Natural killer cell treated with Interleukin-12 subunit alpha and Interleukin-12 subunit beta and Interleukin-15 and Interleukin-18, amount 100 ng/mL, for 72 hours (primary cell): ENCODE results near the gene SPATA13. TPM values are rescaled to one million over a fixed set of nuclear protein-coding genes. Genes with fewer than 3 reads are reported as not detected.

Source experiments
- ATAC-seq, 2 donors: fragments of 150-1000 bp; cut with Tn5 transposase in 1 of 2; sonication (Bioruptor Pico), chemical (Tn5 transposase) in 1 of 2; 2 replicates each; pipeline ENCODE4 v1.10.0; 2021
- DNase-seq: peaks from one replicate; pipeline ENCODE4 v3.0.0; 2022; ENCODE audit warnings: low spot score
- H3K27ac Mint-ChIP-seq, 2 donors: 1 replicate in 1 of 2; 2 replicates in 1 of 2; pipeline ENCODE4 v1.8.0; 2022; ENCODE audit warnings: mixed read lengths in 2 of 2, mild to moderate bottlenecking in 1 of 2, moderate library complexity in 1 of 2
- H3K27me3 Mint-ChIP-seq, 2 donors: 1 replicate in 1 of 2; 2 replicates in 1 of 2; pipeline ENCODE4 v1.8.0; 2022; ENCODE audit warnings: mixed read lengths in 2 of 2
- H3K36me3 Mint-ChIP-seq: one replicate; pipeline ENCODE4 v1.8.0; 2022; ENCODE audit warnings: mixed read lengths
- H3K4me1 Mint-ChIP-seq, 2 donors: 1 replicate in 1 of 2; 2 replicates in 1 of 2; pipeline ENCODE4 v1.8.0; 2022; ENCODE audit warnings: low read depth in 2 of 2, mixed read lengths in 2 of 2, mild to moderate bottlenecking in 1 of 2
- H3K4me3 Mint-ChIP-seq: one replicate; pipeline ENCODE4 v1.8.0; 2022; ENCODE audit warnings: mixed read lengths
- H3K9me3 Mint-ChIP-seq: 2 replicates; pipeline ENCODE4 v1.8.0; 2022; ENCODE audit warnings: mixed read lengths
- total RNA-seq, 2 donors: library from RNA; stranded (reverse); gene quantifications; one replicate each; pipeline ENCODE4 v1.2.3, GENCODE V29; 2022

The SPATA13 gene
- total RNA-seq, 2 donors from 2014 or later: 81.6 to 107 TPM

DNA sequence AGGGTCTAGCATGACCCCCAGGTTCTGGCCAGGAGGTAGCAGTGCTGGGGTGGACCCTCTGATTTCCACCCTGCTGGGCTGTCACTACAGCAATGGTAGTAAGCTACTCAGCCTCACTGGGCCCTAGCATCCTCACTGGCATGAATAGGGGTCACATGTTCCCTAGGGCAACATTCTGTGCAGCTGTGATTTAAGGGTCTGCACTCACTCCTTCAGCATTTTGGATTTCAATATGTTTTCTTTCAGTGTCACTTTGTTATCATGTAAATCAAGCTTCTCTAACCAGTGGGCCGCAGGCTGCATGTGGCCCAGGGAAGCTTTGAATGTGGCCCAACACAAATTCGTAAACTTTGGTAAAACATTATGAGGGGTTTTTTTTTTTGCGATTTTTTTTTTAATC lies 57.8 kb downstream of the SPATA13 start:
- ATAC-seq (no peak), DNase-seq (no peak)
- Mint-ChIP-seq H3K27ac (no peak overlapping the region), H3K27me3 (no peaks in the 10 kb centered on the region), H3K9me3 (no peaks in the 10 kb centered on the region), H3K4me1 (peaks cover 20 to 21% of the 10 kb centered on the region in 2 donors), H3K4me3 (no peak overlapping the region), H3K36me3 (no peaks in the 10 kb centered on the region)

DNA sequence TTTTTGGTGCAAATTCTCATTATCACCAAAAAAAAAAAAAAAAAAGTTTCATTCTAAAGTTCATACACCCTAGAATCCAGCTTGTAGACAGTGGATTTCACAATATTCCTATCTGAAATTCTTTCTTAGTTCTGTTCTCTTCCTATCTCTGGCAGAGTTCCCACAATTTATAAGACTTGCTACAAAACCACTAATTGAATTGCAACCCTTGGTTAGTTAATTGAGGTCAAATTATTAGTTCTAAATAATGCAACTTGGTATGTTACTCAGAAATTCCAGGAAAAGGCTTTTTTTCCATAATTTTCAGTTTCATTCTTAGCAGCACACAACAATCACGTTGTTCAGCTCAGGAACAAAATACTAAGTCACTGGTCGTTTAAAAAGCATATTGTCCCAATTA lies 58.5 kb downstream of the SPATA13 start:
- Mint-ChIP-seq H3K27me3 (no peaks in the 10 kb centered on the region), H3K9me3 (no peaks in the 10 kb centered on the region), H3K4me1 (peaks cover 20 to 22% of the 10 kb centered on the region in 2 donors), H3K4me3 (no peak overlapping the region), H3K36me3 (no peaks in the 10 kb centered on the region), H3K27ac (no peak overlapping the region)
- ATAC-seq (no peak), DNase-seq (no peak)

DNA sequence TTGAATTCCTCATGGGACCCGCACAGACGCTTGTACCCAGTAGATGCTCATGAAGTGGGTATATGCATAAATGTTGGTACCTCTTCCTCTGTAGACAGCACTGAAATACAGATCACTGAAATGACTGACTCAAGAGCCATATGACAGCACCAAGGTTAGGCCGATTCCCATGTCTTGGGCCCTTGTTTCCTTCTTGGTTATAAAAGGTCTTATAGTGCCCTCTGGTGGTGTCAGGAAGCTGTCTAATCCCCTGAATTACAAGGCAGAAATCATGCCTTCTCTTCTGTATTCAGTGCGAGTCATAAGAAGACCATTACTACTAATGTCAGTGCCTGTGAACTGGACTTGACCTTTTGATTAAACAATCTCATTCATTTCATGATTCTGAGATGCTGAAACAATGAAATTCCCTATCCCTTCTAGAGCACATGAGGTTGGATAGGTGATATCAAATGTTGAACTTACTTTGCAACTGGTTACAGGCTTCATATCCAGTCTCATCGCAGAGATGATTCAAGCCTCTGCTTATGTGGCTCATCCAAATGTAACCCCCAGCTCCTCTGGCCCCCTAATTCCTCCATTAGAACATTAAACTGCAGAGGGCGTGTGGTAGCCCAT lies 59.7 kb downstream of the SPATA13 start:
- H3K9me3 Mint-ChIP-seq: no peaks in the 10 kb centered on the region
- H3K4me3 Mint-ChIP-seq: no peak overlapping the region
- H3K4me1 Mint-ChIP-seq: peaks cover 32 to 34% of the 10 kb centered on the region in 2 donors
- peak; percentile 65 for DNase-seq
- H3K27me3 Mint-ChIP-seq: no peaks in the 10 kb centered on the region
- H3K27ac Mint-ChIP-seq: peak overlapping the region in 1 of 2 donors; percentile 2
- no peaks in the 10 kb centered on the region for H3K36me3 Mint-ChIP-seq
- peak; percentile 80 to 85 for ATAC-seq

DNA sequence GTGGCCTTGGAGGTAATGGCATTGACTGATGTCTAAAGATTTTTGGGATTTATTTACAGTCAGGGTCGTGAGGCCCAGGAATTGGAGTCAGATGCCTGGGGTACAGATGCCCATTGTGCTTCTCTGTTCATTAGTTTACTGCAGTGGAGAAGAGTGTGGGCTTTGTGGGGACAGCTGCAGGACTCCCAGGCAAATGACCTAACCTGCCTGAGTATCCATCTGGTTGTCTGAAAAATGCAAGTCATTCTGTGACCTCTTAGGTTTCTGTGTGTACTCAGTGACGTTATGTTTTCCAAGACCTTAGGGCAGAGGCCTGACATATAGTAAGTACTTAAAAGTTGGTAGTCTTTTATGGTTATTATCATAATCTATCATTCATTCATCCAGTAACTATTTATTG lies 60.5 kb downstream of the SPATA13 start:
- H3K9me3 Mint-ChIP-seq: no peaks in the 10 kb centered on the region
- H3K4me3 Mint-ChIP-seq: no peak overlapping the region
- no peaks in the 10 kb centered on the region for H3K36me3 Mint-ChIP-seq
- no peaks in the 10 kb centered on the region for H3K27me3 Mint-ChIP-seq
- peaks cover 32 to 34% of the 10 kb centered on the region in 2 donors for H3K4me1 Mint-ChIP-seq
- H3K27ac Mint-ChIP-seq: no peak overlapping the region
- DNase-seq: no peak
- ATAC-seq: no peak

DNA sequence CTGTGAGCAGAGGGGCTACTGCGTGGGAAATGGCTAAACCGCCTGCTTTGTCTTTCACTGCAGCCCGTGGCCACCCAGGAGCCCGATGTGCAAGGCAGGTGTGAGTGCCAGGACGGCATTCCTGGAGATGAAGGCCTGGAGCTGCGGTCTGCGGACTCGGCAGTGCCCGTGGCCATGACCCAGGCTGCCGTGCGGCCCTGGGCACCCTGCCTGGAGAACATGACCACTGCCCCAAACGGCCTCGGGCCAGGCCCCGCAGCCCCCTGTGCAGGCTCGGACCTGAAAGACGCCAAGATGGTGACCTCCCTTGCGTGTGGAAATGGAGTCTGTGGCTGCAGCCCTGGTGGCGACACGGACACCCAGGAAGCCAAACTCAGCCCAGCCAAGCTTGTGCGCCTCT lies 62.2 kb downstream of the SPATA13 start:
- H3K27ac Mint-ChIP-seq: no peak overlapping the region
- no peaks in the 10 kb centered on the region for H3K27me3 Mint-ChIP-seq
- no peaks in the 10 kb centered on the region for H3K36me3 Mint-ChIP-seq
- DNase-seq (no peak), ATAC-seq (no peak)
- no peaks in the 10 kb centered on the region for H3K9me3 Mint-ChIP-seq
- no peak overlapping the region for H3K4me3 Mint-ChIP-seq
- H3K4me1 Mint-ChIP-seq: peaks cover 19 to 21% of the 10 kb centered on the region in 2 donors

GRCh38 chr13:24223341-24224231 lies 63.1 kb downstream of the SPATA13 start:
- Mint-ChIP-seq H3K36me3 (no peaks in the 10 kb centered on the region), H3K27ac (peak overlapping the region in 1 of 2 donors; percentile 27), H3K4me1 (peaks cover 16 to 18% of the 10 kb centered on the region in 2 donors), H3K9me3 (no peaks in the 10 kb centered on the region), H3K27me3 (no peaks in the 10 kb centered on the region), H3K4me3 (peak overlapping the region; percentile 64)
- ATAC-seq: no peak
- no peak for DNase-seq

DNA sequence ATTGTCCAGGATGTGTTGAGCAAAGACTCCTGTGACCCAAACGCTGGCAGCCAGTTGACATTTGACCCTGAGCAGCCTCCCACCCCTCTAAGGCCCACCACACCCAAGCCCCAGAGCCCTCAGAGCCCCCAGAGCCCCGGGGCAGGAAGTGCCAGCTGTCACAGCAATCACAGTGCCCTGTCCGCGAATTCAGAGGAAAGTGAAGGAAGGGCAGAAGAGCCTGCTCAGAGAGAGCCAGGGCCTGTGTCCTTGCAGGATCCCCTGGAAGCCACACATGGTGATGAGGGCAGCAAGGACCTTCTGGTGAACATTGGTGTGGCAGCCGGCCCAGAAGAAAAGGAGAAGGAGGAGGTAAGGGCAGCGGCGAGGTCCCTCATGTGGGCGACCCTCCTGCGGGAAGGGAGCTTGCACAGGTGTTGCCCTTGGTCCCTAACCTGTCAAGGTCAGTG lies 63.7 kb downstream of the SPATA13 start:
- Mint-ChIP-seq H3K9me3 (no peaks in the 10 kb centered on the region), H3K36me3 (no peaks in the 10 kb centered on the region), H3K27ac (peak overlapping the region in 1 of 2 donors; percentile 27), H3K4me3 (peak overlapping the region; percentile 64), H3K27me3 (no peaks in the 10 kb centered on the region), H3K4me1 (peaks cover 17 to 21% of the 10 kb centered on the region in 2 donors)
- ATAC-seq (peak in 1 of 2 donors; percentile 31), DNase-seq (no peak)

- no peak for ATAC-seq
- Mint-ChIP-seq H3K27me3 (no peaks in the 10 kb centered on the region), H3K9me3 (no peaks in the 10 kb centered on the region), H3K36me3 (no peaks in the 10 kb centered on the region), H3K27ac (no peak overlapping the region), H3K4me3 (peak overlapping the region; percentile 64), H3K4me1 (peaks cover 23 to 25% of the 10 kb centered on the region in 2 donors)
- DNase-seq: no peak
Measured at GRCh38 chr13:24225062-24225461, 64.5 kb downstream of the SPATA13 start.

DNA sequence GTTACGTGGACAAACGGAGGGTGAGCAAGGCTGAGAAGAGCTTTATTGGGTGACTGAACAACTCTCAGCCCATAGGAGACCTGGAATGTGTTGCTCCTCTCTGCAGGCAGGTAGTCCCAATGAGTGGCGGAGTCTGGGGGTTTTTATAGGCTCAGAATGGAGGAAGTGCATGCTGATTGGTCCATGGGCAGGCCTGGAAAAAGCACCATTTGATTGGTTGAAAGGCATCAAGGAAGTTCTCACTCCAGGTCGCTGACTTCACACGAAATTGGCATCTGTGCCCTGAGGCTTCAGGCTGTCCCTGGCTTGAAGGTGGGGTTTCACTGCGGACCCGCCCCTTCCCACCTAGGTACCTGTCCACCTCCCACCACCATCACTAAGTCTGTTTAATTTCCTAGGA lies 65.4 kb downstream of the SPATA13 start:
- no peak overlapping the region for H3K27ac Mint-ChIP-seq
- no peak overlapping the region for H3K4me3 Mint-ChIP-seq
- H3K36me3 Mint-ChIP-seq: no peaks in the 10 kb centered on the region
- no peaks in the 10 kb centered on the region for H3K27me3 Mint-ChIP-seq
- H3K4me1 Mint-ChIP-seq: peaks cover 29 to 32% of the 10 kb centered on the region in 2 donors
- no peaks in the 10 kb centered on the region for H3K9me3 Mint-ChIP-seq
- no peak for ATAC-seq
- DNase-seq: no peak

GRCh38 chr13:24226762-24227161 lies 66.2 kb downstream of the SPATA13 start:
- H3K9me3 Mint-ChIP-seq: no peaks in the 10 kb centered on the region
- no peak overlapping the region for H3K27ac Mint-ChIP-seq
- ATAC-seq: no peak
- no peak for DNase-seq
- no peaks in the 10 kb centered on the region for H3K36me3 Mint-ChIP-seq
- peaks cover 38 to 40% of the 10 kb centered on the region in 2 donors for H3K4me1 Mint-ChIP-seq
- H3K4me3 Mint-ChIP-seq: no peak overlapping the region
- no peaks in the 10 kb centered on the region for H3K27me3 Mint-ChIP-seq

- no peak overlapping the region for H3K4me3 Mint-ChIP-seq
- H3K9me3 Mint-ChIP-seq: no peaks in the 10 kb centered on the region
- H3K27me3 Mint-ChIP-seq: no peaks in the 10 kb centered on the region
- ATAC-seq: no peak
- no peak overlapping the region for H3K27ac Mint-ChIP-seq
- peaks cover 41 to 44% of the 10 kb centered on the region in 2 donors for H3K4me1 Mint-ChIP-seq
- no peaks in the 10 kb centered on the region for H3K36me3 Mint-ChIP-seq
- no peak for DNase-seq
Measured at GRCh38 chr13:24228852-24229458, 68.4 kb downstream of the SPATA13 start.

GRCh38 chr13:24230428-24231072 lies 70.0 kb downstream of the SPATA13 start:
- no peaks in the 10 kb centered on the region for H3K36me3 Mint-ChIP-seq
- H3K9me3 Mint-ChIP-seq: no peaks in the 10 kb centered on the region
- H3K4me3 Mint-ChIP-seq: peak overlapping the region; percentile 50
- H3K27me3 Mint-ChIP-seq: no peaks in the 10 kb centered on the region
- peak overlapping the region; percentile 5 to 42 for H3K27ac Mint-ChIP-seq
- peak; percentile 72 to 75 for ATAC-seq
- H3K4me1 Mint-ChIP-seq: peaks cover 32 to 36% of the 10 kb centered on the region in 2 donors
- no peak for DNase-seq

DNA sequence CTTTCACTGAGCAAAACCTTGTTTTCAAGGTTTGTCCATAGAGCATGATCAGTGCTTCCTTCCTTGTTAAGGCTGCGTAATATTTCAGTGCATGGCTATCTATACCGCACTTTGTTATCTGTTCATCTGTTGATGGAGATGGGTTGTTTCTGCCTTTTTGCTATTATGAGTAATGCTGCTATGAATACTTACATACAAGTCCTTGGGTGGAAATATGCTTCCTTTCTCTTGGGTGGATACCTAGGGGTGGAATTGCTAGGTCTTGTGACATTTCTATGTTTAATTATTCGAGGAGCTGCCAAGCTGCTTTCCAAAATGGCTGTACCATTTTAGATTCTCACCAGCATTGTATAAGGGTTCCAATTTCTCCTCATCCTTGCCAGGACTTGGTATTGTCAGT lies 70.9 kb downstream of the SPATA13 start:
- H3K9me3 Mint-ChIP-seq: no peaks in the 10 kb centered on the region
- H3K4me1 Mint-ChIP-seq: peaks cover 32 to 36% of the 10 kb centered on the region in 2 donors
- peak overlapping the region; percentile 5 to 12 for H3K27ac Mint-ChIP-seq
- DNase-seq: no peak
- peak overlapping the region; percentile 50 for H3K4me3 Mint-ChIP-seq
- ATAC-seq: no peak
- H3K36me3 Mint-ChIP-seq: no peaks in the 10 kb centered on the region
- no peaks in the 10 kb centered on the region for H3K27me3 Mint-ChIP-seq
